Coronary artery (tissue), 2 donors: Measurements from ENCODE around the gene ZFHX3.

ENCODE experiments used
- DNase-seq: peaks from one replicate; pipeline ENCODE4 v3.0.0-alpha.2; 2017; ENCODE audit warnings: low spot score
- H3K27ac ChIP-seq, 2 donors: fragments of 200-600 bp; sonication (generic); one replicate each; pipeline ENCODE4 v1.5.1; 2016 to 2019
- H3K4me3 ChIP-seq: fragments of 200-600 bp; sonication (generic); 2 replicates; pipeline ENCODE4 v1.5.1; 2016; ENCODE audit warnings: mild to moderate bottlenecking, moderate library complexity
- TF ChIP-seq, protein P1 (sequence below): fragments of 200-600 bp; sonication (generic); IDR thresholded peaks from one replicate; pipeline ENCODE4 v1.5.1; 2019; ENCODE audit warnings: antibody characterized with exemption

ZFHX3 gene

DNA sequence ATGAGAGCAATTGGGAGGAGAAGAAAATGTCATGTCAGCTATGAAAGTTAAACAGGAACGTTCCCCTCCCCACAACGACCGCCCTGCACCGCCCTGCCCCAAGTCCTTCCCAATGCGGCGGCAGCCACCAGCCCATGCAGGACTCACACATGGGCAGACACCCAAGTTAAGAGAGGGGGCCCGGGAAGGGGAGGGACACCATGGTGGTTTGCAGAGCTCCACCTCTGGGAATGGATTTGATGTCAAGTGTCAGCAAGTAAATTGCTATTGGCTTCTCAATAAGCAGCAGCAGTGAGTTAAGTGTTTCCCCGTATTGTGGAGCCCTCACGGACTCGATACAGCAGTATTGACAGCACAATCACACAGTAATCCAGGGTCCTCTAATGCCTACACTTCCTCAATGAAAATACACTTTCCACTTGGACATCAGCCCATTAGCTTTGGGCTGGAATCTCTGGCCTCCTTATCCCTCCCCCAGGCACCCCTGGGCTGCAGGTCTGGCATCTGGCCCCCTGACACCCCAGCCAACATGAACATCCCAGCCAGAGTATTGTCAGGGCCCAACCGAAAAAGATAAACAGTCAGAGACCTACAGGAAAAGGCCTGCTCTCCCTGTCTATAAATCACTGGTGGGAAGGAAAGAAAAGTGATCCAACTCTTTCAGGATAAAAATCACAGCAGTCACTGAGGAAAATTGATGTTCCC, 22.6 kb downstream of the ZFHX3 start:
- peak overlapping the region; percentile 41 for H3K4me3 ChIP-seq
- TF ChIP-seq, protein P1, sequence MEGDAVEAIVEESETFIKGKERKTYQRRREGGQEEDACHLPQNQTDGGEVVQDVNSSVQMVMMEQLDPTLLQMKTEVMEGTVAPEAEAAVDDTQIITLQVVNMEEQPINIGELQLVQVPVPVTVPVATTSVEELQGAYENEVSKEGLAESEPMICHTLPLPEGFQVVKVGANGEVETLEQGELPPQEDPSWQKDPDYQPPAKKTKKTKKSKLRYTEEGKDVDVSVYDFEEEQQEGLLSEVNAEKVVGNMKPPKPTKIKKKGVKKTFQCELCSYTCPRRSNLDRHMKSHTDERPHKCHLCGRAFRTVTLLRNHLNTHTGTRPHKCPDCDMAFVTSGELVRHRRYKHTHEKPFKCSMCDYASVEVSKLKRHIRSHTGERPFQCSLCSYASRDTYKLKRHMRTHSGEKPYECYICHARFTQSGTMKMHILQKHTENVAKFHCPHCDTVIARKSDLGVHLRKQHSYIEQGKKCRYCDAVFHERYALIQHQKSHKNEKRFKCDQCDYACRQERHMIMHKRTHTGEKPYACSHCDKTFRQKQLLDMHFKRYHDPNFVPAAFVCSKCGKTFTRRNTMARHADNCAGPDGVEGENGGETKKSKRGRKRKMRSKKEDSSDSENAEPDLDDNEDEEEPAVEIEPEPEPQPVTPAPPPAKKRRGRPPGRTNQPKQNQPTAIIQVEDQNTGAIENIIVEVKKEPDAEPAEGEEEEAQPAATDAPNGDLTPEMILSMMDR: no peak
- H3K27ac ChIP-seq: peak overlapping the region; percentile 74 to 77
- DNase-seq: peak; percentile 78

DNA sequence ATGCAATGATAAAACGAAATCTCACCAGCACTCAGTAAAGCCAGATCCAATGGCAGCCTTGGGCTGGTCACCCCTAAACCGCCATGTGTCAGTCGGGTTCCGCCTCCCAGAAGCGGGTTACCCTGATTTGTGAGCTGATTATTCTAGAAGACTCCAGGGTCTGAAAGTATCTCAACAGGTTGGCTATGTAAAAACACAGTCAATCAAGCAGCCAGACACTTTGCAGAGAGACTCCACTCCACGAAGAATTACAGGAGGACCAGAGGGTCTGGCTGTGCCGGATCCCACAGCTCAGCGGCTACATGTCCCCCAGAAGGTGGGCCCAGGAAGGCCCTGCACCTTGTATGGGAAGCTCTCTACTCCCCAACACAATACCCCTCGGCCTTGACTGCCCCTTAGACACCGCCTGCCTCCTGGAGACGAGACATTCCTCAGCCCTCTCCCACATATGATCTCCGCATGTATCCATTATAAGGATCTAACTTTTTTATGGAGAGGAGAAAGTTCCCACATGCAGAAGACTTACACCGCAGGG, 23.3 kb downstream of the ZFHX3 start:
- peak; percentile 53 for DNase-seq
- H3K27ac ChIP-seq: peak overlapping the region; percentile 74 to 77
- H3K4me3 ChIP-seq: peak overlapping the region; percentile 7
- TF ChIP-seq, protein P1: no peak

DNA sequence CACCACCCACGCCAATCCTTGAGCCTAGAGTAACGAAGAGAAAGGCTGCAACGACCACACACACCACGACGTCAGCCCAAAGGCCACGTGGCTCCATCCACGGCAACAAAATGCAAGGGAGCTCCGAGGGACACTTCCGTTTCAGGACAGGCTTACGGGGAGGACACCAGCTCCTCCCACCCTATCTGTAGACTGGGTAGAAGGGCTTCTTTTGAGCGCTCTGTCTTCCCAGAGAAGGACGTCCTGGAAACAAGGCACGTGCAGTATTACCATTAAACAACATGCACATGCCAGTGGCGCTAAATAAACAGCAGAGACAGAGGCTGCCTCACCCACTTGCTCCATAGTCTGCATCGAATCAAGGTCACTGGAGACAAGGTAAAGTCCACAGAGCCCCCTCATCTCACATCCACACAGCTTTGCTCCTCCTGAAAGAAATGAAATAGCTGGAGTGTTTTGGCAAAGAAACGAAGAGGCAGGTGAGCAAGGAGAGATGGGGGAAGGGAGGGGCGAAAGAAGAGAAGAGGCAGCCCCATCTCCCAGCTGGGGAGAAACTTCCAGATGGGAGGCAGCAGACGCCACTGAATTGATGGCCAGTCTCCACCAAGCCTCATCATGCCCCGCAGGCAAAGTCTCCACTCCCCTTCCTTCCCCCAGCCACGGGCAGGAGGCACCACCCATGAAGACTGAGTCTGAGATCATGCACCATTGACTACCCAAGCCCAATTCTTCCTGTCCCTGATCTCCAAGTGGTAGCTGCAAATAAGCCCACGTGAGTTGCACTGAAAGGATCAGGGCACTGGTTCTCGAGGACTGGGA, 24.0 kb downstream of the ZFHX3 start:
- peak; percentile 65 for DNase-seq
- H3K27ac ChIP-seq: peak overlapping the region; percentile 74 to 77
- TF ChIP-seq, protein P1: no peak
- no peak overlapping the region for H3K4me3 ChIP-seq

DNA sequence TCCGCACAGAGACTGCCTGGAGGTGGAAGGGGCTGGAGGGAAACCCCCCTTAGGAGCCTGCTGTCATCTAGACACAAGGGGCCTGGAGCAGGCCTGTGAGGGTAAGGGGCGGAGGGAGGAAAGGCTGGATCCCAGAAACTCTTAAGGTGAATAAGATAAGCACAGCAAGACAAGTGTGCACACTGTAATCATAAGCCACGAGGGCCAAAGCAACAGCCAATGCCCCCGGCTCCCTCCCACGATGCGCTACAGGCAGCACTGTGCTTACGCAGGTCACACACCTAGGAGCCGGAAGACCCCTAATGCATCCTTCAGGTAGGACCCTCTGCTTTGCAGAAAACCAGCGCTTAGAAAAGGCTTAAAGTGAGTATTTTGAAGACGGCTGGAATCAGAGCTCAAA, 24.6 kb downstream of the ZFHX3 start:
- Histone ChIP-seq H3K4me3 (no peak overlapping the region), H3K27ac (peak overlapping the region; percentile 74 to 77)
- TF ChIP-seq, protein P1: no peak
- peak; percentile 66 for DNase-seq

DNA sequence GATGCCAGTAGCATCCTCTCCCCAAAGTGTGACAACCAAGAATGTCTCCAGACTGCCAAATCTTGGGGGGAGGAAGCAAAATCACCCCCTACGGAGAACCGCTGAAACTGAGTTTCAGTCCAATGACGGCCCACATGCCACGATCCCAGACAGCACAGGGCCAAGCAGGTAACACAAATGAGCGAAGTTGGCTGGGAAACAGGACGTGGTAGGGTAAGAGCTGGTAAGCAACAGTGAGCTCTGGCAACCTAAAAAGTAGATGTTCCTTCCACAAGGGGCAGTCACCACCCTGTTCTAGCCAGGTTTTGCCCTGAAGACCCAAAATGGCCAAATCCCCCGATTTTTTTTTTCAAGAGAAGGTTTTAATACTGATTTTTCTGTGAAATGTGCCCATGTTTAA, 25.4 kb downstream of the ZFHX3 start:
- DNase-seq: peak; percentile 55
- no peak overlapping the region for H3K4me3 ChIP-seq
- TF ChIP-seq, protein P1: no peak
- H3K27ac ChIP-seq: peak overlapping the region; percentile 22 to 77

DNA sequence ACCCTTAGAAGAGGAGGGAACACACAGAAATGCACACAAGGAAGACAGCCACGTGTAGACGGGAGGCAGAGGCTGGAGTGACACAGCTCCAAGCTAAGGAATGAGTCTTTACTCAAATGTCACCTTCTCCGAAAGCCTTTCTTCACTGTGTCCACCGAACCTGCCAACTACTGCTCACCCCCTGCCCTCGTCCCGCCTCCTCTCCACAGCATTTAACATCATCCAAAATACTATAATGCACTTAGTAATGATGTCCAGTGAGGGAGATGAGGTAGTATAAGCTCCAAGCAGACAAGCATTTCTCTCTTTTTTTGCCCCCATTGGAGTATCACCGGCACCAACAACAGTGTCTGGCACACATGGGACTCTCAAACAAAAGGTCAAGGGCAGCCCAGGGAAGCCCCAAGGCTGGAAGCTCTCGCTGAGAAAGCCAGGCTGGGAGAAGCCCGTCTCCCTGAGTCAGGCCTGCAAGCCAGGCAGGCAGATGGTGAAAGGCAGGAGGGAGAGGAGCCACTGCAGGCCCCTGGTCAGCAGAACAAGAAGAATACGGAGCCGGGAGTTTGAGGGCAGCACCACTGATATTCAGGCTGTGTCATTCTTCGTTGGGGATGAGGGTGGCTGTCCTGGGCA, 25.9 kb downstream of the ZFHX3 start:
- peak; percentile 75 for DNase-seq
- TF ChIP-seq, protein P1: no peak

More for the DNA sequence above, 25.9 kb downstream of the ZFHX3 start:
- peak overlapping the region; percentile 22 for H3K4me3 ChIP-seq
- H3K27ac ChIP-seq: peak overlapping the region; percentile 22 to 77
